Kidney capillary endothelial cell (primary cell): ENCODE results near the gene UGT1A4.

Experiments
- DNase-seq: peaks from one replicate; pipeline ENCODE4 v3.0.0-alpha.2; 2018; ENCODE audit warnings: low spot score

UGT1A4 gene

GRCh38 chr2:233791151-233791882, 72.8 kb downstream of the UGT1A4 start:
- DNase-seq: no peak

- no peak for DNase-seq
These were observed 73.4 kb downstream of the UGT1A4 start for GRCh38 chr2:233791883-233792329.

GRCh38 chr2:233792720-233793119, 74.2 kb downstream of the UGT1A4 start:
- DNase-seq: no peak

GRCh38 chr2:233793465-233794127, 75.1 kb downstream of the UGT1A4 start:
- DNase-seq: no peak

GRCh38 chr2:233794128-233794658, 75.7 kb downstream of the UGT1A4 start:
- no peak for DNase-seq

- DNase-seq: no peak
These were observed 77.2 kb downstream of the UGT1A4 start for GRCh38 chr2:233795735-233796171.

- no peak for DNase-seq
These were observed 77.7 kb downstream of the UGT1A4 start for GRCh38 chr2:233796254-233796653.

- no peak for DNase-seq
These were observed 80.0 kb downstream of the UGT1A4 start for GRCh38 chr2:233798335-233799086.

- no peak for DNase-seq
These were observed 80.6 kb downstream of the UGT1A4 start for GRCh38 chr2:233799087-233799665.

- no peak for DNase-seq
These were observed 81.2 kb downstream of the UGT1A4 start for GRCh38 chr2:233799716-233800115.

GRCh38 chr2:233800208-233800607, 81.7 kb downstream of the UGT1A4 start:
- DNase-seq: no peak

- no peak for DNase-seq
These were observed 83.0 kb downstream of the UGT1A4 start for GRCh38 chr2:233801357-233802131.

GRCh38 chr2:233802132-233802815, 83.7 kb downstream of the UGT1A4 start:
- DNase-seq: no peak

GRCh38 chr2:233803292-233803911, 84.9 kb downstream of the UGT1A4 start:
- DNase-seq: no peak

GRCh38 chr2:233803994-233804393, 85.5 kb downstream of the UGT1A4 start:
- DNase-seq: no peak

- DNase-seq: no peak
These were observed 88.8 kb downstream of the UGT1A4 start for GRCh38 chr2:233807215-233807865.

- DNase-seq: no peak
These were observed 89.7 kb downstream of the UGT1A4 start for GRCh38 chr2:233807966-233808935.

- no peak for DNase-seq
These were observed 91.8 kb downstream of the UGT1A4 start for GRCh38 chr2:233810385-233810784.

- DNase-seq: no peak
These were observed 92.6 kb downstream of the UGT1A4 start for GRCh38 chr2:233811087-233811486.
